Measurements from ENCODE around the gene SPRR5.

SPRR5 gene, protein sequence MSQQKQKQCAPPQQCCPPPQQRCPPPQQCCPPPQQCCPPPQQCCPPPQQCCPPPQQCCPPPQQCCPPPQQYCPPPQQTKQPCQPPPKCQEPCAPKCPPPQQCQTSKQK

GRCh38 chr1:152946651-152947256 lies at the start of gene SPRR5:
SPRR5 (plus strand) TSS chr1:152947206; CDS start chr1:152948555, 1,349 bp downstream.
- DNase-seq (ENCODE audit: low read depth in 1 of 2, low spot score in 1 of 2), result no peak

GRCh38 chr1:152899027-152899426 lies 48.0 kb upstream of the SPRR5 start:
- DNase-seq (ENCODE audit: low read depth in 1 of 2, low spot score in 1 of 2), result no peak

GRCh38 chr1:152899883-152900282 lies 47.1 kb upstream of the SPRR5 start:
- DNase-seq (ENCODE audit: low read depth in 1 of 2, low spot score in 1 of 2), result no peak

- DNase-seq (ENCODE audit: low read depth in 1 of 2, low spot score in 1 of 2), result no peak
Observed at GRCh38 chr1:152901631-152902030, 45.4 kb upstream of the SPRR5 start.

DNA sequence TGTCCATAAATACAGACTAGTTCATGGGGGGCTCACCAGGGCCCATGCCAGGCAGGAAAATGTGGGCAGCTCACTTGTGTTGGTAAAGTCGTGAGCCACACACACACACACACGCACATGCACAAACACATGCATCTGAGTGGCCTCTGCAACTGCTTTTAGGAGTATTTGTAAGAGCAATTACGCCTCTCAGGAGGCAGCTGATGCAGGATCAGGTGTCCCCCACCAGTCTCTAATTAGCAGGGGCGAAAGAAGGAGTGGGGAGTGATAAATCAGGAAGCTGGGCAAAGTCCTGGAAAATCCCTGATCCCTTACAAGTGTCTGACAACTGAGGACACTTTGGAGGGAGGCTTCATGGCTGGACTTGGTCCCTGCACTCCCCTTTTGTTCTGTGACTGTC lies 44.4 kb upstream of the SPRR5 start:
- no peak for DNase-seq (ENCODE audit: low read depth in 1 of 2, low spot score in 1 of 2)

GRCh38 chr1:152904688-152905440 lies 42.1 kb upstream of the SPRR5 start:
- no peak for DNase-seq (ENCODE audit: low read depth in 1 of 2, low spot score in 1 of 2)

GRCh38 chr1:152906023-152906565 lies 40.9 kb upstream of the SPRR5 start:
- no peak for DNase-seq (ENCODE audit: low read depth in 1 of 2, low spot score in 1 of 2)

- no peak for DNase-seq (ENCODE audit: low read depth in 1 of 2, low spot score in 1 of 2)
Observed at GRCh38 chr1:152907686-152908601, 39.1 kb upstream of the SPRR5 start, which contains the start of gene IVL. IVL (plus strand) TSS chr1:152908546; CDS start chr1:152909798, 1,252 bp downstream.

DNA sequence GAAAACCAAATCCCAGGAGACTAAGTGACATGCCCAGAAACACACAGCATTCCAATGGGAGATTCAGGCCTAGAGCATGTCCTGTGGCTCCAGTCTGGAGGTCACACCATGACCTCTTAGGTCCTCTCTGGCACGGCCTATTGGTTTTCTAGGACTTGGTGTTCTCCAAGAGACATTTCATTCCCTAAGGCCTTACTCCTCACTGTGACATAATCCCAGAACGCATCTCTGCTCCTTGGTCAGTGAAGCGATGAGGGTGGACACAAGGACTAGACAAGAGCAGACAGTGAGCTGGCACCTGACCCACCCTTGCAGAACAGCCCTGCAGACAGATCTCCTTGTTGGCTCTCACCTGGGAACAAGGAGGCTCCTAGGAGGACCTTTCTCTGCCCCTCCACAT lies 37.8 kb upstream of the SPRR5 start:
- DNase-seq (ENCODE audit: low read depth in 1 of 2, low spot score in 1 of 2), result no peak

DNA sequence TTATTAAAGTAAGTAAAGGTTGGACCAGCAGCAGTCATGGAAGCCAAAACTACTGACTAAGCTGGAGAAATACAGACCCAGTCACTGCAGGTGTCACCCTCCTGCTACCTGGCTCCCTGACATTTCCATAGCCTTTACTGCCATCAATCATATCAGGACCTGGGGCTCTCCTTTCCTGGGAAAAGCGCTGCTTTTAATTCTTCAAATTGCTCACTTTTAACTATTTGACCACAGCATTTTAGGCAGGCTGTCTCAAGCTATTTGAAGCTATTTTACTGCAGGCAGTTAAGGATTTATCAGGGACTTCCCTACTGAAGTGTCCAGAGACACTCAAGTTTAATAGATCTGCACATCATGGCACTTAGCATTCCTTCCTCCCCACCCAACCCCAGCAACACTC lies 34.5 kb upstream of the SPRR5 start:
- no peak for DNase-seq (ENCODE audit: low read depth in 1 of 2, low spot score in 1 of 2)

- DNase-seq (ENCODE audit: low read depth in 1 of 2, low spot score in 1 of 2), result no peak
Observed at GRCh38 chr1:152912900-152913299, 34.1 kb upstream of the SPRR5 start.

DNA sequence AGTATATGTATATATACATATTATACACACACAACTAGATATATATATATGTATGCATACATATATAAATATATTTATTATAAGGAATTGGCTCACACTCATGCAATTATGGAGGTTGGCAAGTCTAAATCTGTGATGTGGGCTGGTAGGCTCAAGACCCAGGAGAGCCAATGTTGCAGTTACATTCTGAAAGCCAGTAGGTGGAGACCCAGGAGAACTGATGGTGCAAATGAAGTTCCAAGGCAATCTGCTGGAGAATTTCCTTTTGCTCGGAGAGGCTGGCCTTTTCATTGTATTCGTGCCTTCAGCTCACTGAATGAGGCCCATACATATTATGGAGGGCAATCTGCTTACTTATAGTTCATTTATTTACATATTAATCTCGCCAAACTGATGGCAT lies 29.2 kb upstream of the SPRR5 start:
- DNase-seq (ENCODE audit: low read depth in 1 of 2, low spot score in 1 of 2), result no peak

- no peak for DNase-seq (ENCODE audit: low read depth in 1 of 2, low spot score in 1 of 2)
Observed at GRCh38 chr1:152919071-152919470, 27.9 kb upstream of the SPRR5 start.

GRCh38 chr1:152924191-152924590 lies 22.8 kb upstream of the SPRR5 start:
- DNase-seq (ENCODE audit: low read depth in 1 of 2, low spot score in 1 of 2), result no peak

GRCh38 chr1:152926091-152926490 lies 20.9 kb upstream of the SPRR5 start:
- no peak for DNase-seq (ENCODE audit: low read depth in 1 of 2, low spot score in 1 of 2)

DNA sequence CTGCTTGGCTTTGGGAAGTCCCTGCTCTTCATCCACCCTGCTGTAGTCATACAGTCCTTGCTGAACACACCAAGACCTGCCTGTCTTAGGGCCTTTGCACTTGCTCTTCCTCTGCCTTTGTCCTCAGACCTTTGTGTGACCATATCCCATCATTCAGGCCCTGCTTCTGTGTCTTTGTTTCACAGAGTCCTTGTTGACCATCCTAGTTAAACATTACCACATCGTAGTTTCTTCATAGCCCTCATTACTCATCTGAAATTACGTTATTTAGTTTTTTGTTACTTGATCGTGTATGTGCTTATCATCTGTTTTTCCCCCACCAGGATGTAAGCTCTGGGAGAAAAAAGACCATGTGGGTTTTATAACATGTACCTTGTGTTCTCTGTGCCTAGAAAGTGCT lies 18.3 kb upstream of the SPRR5 start:
- no peak for DNase-seq (ENCODE audit: low read depth in 1 of 2, low spot score in 1 of 2)

- no peak for DNase-seq (ENCODE audit: low read depth in 1 of 2, low spot score in 1 of 2)
Observed at GRCh38 chr1:152932170-152932811, 14.7 kb upstream of the SPRR5 start.

GRCh38 chr1:152933196-152933595 lies 13.8 kb upstream of the SPRR5 start:
- DNase-seq (ENCODE audit: low read depth in 1 of 2, low spot score in 1 of 2), result no peak

- DNase-seq (ENCODE audit: low read depth in 1 of 2, low spot score in 1 of 2), result no peak
Observed at GRCh38 chr1:152940614-152941013, 6.4 kb upstream of the SPRR5 start.

DNA sequence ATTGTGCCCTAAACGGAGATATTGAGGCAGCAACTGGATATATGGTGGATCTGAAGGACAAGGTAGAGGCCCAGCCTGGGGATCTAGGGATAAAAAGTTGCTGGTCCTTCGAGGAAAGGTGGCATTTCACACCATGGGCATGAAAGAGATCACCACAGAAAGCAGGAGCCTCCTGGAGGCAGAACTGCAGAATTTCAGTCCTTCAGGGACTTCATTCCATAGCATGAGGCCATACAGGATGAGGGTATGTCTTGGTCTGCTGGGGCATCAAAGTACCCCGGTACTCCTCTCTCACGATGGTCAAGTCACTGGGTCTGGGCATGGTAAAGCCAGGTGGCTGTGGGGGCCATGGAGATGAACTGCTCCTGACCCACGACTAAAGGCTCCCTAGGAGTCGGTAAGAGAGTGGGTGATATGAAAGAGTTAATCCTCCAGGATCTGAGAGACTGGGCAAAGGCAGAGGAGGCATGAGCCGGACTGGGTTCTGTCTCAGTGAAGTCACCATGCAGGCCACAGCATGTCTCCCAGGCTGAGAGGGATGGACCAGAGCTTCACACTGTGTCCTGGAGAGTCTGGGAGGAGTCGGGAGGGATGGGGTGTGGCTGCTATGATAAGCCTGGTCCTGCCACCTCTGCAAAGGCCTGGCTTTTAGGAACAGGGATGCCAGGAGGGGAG lies 5.8 kb upstream of the SPRR5 start:
- no peak for DNase-seq (ENCODE audit: low read depth in 1 of 2, low spot score in 1 of 2)

All from stimulated activated CD4-positive, alpha-beta T cell treated with anti-CD3 and anti-CD28 coated beads, Interleukin-15, amount 100 ng/mL, for 1 hour (primary cell).